ENCODE data around the gene TPT1.
A peak's percentile ranks its signal among the peaks of the same experiment; 100 is the strongest.
"Not testable (repeated sequence)": the region's sequence is repeated elsewhere in the genome, so short reads cannot be mapped to it uniquely, and the experiment has no call there.

The TPT1 gene

GRCh38 chr13:45341034-45341798 lies at the start of gene TPT1:
Gene TPT1 (minus strand): TSS chr13:45341183. CDS start chr13:45341069, 114 bp downstream.
- DNase-seq = peak; percentile 97 to 100 (median 99)

GRCh38 chr13:45390348-45390747 lies 49.4 kb upstream of the TPT1 start:
- DNase-seq = not testable (repeated sequence)

GRCh38 chr13:45388664-45389063 lies 47.7 kb upstream of the TPT1 start:
- no peak for DNase-seq

GRCh38 chr13:45386892-45387575 lies 46.1 kb upstream of the TPT1 start:
- not testable (repeated sequence) for DNase-seq

- no peak for DNase-seq
These were observed 45.0 kb upstream of the TPT1 start for GRCh38 chr13:45385907-45386553.

- DNase-seq = no peak
These were observed 44.3 kb upstream of the TPT1 start for GRCh38 chr13:45385320-45385719.

- no peak for DNase-seq
These were observed 43.6 kb upstream of the TPT1 start for GRCh38 chr13:45384474-45385174.

GRCh38 chr13:45382739-45383138 lies 41.8 kb upstream of the TPT1 start:
- DNase-seq = not testable (repeated sequence)

- no peak for DNase-seq
These were observed 40.2 kb upstream of the TPT1 start for GRCh38 chr13:45381196-45381595.

GRCh38 chr13:45380708-45381107 lies 39.7 kb upstream of the TPT1 start:
- not testable (repeated sequence) for DNase-seq

- not testable (repeated sequence) for DNase-seq
These were observed 38.5 kb upstream of the TPT1 start for GRCh38 chr13:45379516-45379915.

- DNase-seq = not testable (repeated sequence)
These were observed 37.8 kb upstream of the TPT1 start for GRCh38 chr13:45378786-45379185.

GRCh38 chr13:45377314-45377713 lies 36.3 kb upstream of the TPT1 start:
- not testable (repeated sequence) for DNase-seq

GRCh38 chr13:45376651-45377050 lies 35.7 kb upstream of the TPT1 start:
- DNase-seq = not testable (repeated sequence)

GRCh38 chr13:45374917-45375316 lies 33.9 kb upstream of the TPT1 start:
- no peak for DNase-seq

GRCh38 chr13:45373162-45373547 lies 32.2 kb upstream of the TPT1 start:
- DNase-seq = no peak

- no peak for DNase-seq
These were observed 31.5 kb upstream of the TPT1 start for GRCh38 chr13:45372189-45373161.

- DNase-seq = peak in 10 of 14 donors; percentile 1 to 63 (median 28)
These were observed 30.0 kb upstream of the TPT1 start for GRCh38 chr13:45370922-45371406.

GRCh38 chr13:45369116-45369515 lies 28.1 kb upstream of the TPT1 start:
- DNase-seq = no peak

- no peak for DNase-seq
These were observed 27.6 kb upstream of the TPT1 start for GRCh38 chr13:45368571-45368970.

- DNase-seq = no peak
These were observed 27.0 kb upstream of the TPT1 start for GRCh38 chr13:45368005-45368404.

Measured in C1 segment of cervical spinal cord (tissue), 14 donors.